Measurements from ENCODE around the gene DZANK1. TPM values are rescaled to one million over a fixed set of nuclear protein-coding genes. Genes with fewer than 3 reads are reported as not detected.
"Not testable (repeated sequence)": the region's sequence is repeated elsewhere in the genome, so short reads cannot be mapped to it uniquely, and the experiment has no call there.

DZANK1 gene
- total and polyA plus RNA-seq, 11 donors = 0.46 to 2.0 (median 0.85) TPM; not detected in 1

DNA sequence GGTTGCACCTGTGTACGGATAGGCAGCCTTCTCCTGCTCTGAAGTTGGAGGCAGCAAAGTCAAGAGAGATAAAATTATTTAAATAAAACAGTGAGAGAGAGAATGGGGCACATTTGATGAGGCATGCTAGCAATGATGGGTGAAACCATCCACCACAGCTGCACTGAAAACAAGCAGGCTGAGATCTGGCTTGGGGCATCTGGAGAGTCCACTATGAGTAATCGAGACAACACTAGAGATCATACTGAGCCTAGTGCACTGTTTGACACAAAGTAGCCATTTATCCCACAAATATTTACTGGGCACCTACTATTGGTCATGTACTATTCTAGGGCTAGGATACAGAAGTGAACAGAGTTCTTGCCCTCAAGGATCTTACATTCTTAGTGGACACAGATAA, 66.4 kb downstream of the DZANK1 start:
- Histone ChIP-seq H3K4me1 (peaks cover 0 to 6% (median 0%) of the 10 kb centered on the region in 12 donors), H3K9me3 (peaks cover 0 to 12% (median 0%) of the 10 kb centered on the region in 12 donors), H3K36me3 (peaks cover 0 to 6% (median 0%) of the 10 kb centered on the region in 9 donors), H3K27me3 (no peaks in the 10 kb centered on the region), H3K27ac (no peak overlapping the region), H3K4me3 (no peak overlapping the region)
- 93 to 97% (median 95%) methylated on average over 2 of the region's 2 CpGs for WGBS, 4 donors
- no peak for DNase-seq
- TF ChIP-seq POLR2A (IDR thresholded peaks at IDR 0.05) = no peak
- TF ChIP-seq, protein P1, sequence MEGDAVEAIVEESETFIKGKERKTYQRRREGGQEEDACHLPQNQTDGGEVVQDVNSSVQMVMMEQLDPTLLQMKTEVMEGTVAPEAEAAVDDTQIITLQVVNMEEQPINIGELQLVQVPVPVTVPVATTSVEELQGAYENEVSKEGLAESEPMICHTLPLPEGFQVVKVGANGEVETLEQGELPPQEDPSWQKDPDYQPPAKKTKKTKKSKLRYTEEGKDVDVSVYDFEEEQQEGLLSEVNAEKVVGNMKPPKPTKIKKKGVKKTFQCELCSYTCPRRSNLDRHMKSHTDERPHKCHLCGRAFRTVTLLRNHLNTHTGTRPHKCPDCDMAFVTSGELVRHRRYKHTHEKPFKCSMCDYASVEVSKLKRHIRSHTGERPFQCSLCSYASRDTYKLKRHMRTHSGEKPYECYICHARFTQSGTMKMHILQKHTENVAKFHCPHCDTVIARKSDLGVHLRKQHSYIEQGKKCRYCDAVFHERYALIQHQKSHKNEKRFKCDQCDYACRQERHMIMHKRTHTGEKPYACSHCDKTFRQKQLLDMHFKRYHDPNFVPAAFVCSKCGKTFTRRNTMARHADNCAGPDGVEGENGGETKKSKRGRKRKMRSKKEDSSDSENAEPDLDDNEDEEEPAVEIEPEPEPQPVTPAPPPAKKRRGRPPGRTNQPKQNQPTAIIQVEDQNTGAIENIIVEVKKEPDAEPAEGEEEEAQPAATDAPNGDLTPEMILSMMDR (IDR thresholded peaks at IDR 0.05) = no peak
- no peak for ATAC-seq
- intact Hi-C loops (cut with DNase I) = no loop called here

DNA sequence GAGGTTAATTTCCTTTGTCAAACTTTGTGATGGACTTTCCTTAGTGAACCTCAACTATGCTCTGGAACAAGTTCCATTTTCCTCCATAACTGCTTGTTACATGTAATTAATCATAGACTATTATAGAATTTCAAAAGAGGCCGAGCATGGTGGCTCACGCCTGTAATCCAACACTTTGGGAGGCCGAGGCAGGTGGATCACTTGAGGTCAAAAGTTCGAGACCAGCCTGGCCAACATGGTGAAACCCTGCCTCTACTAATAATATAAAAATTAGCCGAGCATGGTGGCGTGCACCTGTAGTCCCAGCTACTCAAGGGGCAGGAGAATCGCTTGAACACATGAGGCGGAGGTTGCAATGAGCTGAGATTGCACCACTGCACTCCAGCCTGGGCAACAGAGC, 68.1 kb downstream of the DZANK1 start:
- ATAC-seq; DNase-seq; H3K27ac ChIP-seq; H3K4me3 ChIP-seq; H3K4me1 ChIP-seq; H3K27me3 ChIP-seq; H3K36me3 ChIP-seq; H3K9me3 ChIP-seq; intact Hi-C loops (cut with DNase I): not testable (repeated sequence)
- 91 to 98% (median 96%) methylated on average over 8 of the region's 8 CpGs for WGBS, 4 donors

DNA sequence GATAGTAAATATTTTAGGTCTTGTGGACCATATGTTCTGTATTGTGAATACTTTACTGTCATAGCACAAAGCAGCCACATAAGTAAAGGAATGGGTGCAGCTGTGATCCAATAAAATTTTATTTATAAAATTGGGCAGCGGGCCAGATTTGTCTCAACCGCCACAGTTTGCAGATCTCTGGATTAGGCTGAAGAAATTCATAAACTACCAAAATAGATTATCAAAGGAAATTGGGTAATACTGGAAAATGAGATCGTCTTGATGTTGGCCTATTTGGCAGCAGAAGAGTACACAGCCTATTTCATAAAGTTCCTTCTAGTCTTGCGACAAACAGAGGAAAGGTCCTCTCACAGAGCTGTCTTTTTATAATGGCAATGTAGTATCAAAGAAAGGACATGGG, 69.8 kb downstream of the DZANK1 start:
- H3K27me3 ChIP-seq = no peaks in the 10 kb centered on the region
- DNase-seq = no peak
- 69 to 73% (median 73%) methylated on average over 4 of the region's 4 CpGs for WGBS, 4 donors
- H3K36me3 ChIP-seq = peaks cover 0 to 6% (median 0%) of the 10 kb centered on the region in 9 donors
- no peak for ATAC-seq
- TF ChIP-seq, protein P1 (IDR thresholded peaks at IDR 0.05) = no peak
- no peak for TF ChIP-seq POLR2A (IDR thresholded peaks at IDR 0.05)
- H3K4me1 ChIP-seq = peaks cover 0 to 6% (median 0%) of the 10 kb centered on the region in 12 donors
- intact Hi-C loops (cut with DNase I) = no loop called here
- no peak overlapping the region for H3K4me3 ChIP-seq
- no peak overlapping the region for H3K27ac ChIP-seq
- H3K9me3 ChIP-seq = peaks cover 0 to 10% (median 0%) of the 10 kb centered on the region in 12 donors

DNA sequence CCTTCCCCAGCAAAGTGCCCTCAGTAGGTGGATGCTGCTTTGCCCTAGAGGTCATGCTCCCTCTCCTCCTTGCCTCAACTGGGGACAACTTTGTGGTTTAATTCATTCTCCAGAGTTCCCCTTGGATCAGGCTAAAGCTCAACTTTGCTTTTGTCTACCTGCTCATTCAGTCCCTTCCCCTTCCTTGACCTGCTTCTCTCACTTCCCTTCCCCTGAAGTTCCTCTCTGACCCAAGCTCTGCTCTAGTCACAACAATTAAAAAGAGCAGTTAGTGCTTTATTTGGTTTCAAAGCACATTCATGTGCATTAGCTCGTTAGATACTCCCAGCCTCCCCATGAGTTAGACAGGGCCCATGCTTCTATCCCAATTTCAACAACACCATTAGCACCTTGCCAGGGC, 71.3 kb downstream of the DZANK1 start:
- peaks cover 0 to 6% (median 0%) of the 10 kb centered on the region in 12 donors for H3K4me1 ChIP-seq
- H3K27ac ChIP-seq = no peak overlapping the region
- H3K36me3 ChIP-seq = no peaks in the 10 kb centered on the region
- no peak for ATAC-seq
- H3K9me3 ChIP-seq = no peaks in the 10 kb centered on the region
- H3K4me3 ChIP-seq = no peak overlapping the region
- WGBS, 4 donors = 63 to 87% (median 74%) methylated on average over 1 of the region's 1 CpG
- no peak for DNase-seq
- intact Hi-C loops (cut with DNase I) = no loop called here
- H3K27me3 ChIP-seq = no peaks in the 10 kb centered on the region
- TF ChIP-seq, protein P1 (IDR thresholded peaks at IDR 0.05) = no peak
- TF ChIP-seq POLR2A (IDR thresholded peaks at IDR 0.05) = no peak

DNA sequence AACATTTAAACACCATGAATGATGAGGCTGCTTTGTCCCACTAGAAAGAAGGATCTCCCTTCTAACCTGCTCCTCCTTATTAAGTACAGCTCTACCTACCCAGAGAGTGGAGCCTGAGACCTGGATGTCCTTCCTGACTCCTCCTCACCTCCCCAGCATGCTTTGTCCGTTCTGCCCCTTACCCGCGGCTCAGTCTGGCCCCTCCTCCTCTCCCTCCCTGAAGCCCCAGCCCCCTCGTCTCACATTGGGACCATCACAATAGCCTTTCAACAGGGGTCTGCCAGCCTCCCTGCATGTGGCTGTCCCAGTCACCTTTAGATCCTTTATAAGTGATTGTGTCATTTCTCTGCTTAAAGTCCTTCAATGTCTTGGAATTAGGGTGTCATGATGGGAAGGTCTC, 72.5 kb downstream of the DZANK1 start:
- peaks cover 0 to 6% (median 0%) of the 10 kb centered on the region in 12 donors for H3K4me1 ChIP-seq
- peaks cover 0 to 9% (median 0%) of the 10 kb centered on the region in 9 donors for H3K36me3 ChIP-seq
- H3K27me3 ChIP-seq = no peaks in the 10 kb centered on the region
- H3K9me3 ChIP-seq = no peaks in the 10 kb centered on the region
- 30 to 39% (median 35%) methylated on average over 4 of the region's 4 CpGs for WGBS, 4 donors
- intact Hi-C loops (cut with DNase I) = no loop called here
- ATAC-seq = no peak
- DNase-seq = no peak
- no peak for TF ChIP-seq POLR2A (IDR thresholded peaks at IDR 0.05)
- TF ChIP-seq, protein P1 (IDR thresholded peaks at IDR 0.05) = no peak
- no peak overlapping the region for H3K27ac ChIP-seq
- H3K4me3 ChIP-seq = no peak overlapping the region
